Esophagus muscularis mucosa (tissue), 4 donors: ENCODE measurements around the gene DNASE1L2. TPM values are rescaled to one million over a fixed set of nuclear protein-coding genes. Genes with fewer than 3 reads are reported as not detected.

Source experiments
- DNase-seq: peaks from one replicate; pipeline ENCODE4 v3.0.0-alpha.2; 2017; ENCODE audit errors: extremely low spot score
- H3K27ac ChIP-seq, 4 donors: fragments of 200-600 bp; sonication (generic); replicated peaks in 1 of 4; 1 replicate in 3 of 4; 2 replicates in 1 of 4; pipeline ENCODE4 v1.5.1; 2016 to 2019; ENCODE audit warnings: mild to moderate bottlenecking in 1 of 4
- H3K27me3 ChIP-seq, 4 donors: fragments of 200-600 bp; sonication (generic); one replicate each; pipeline versions ENCODE4 v1.5.1 to v1.6.0; 2016 to 2019
- H3K36me3 ChIP-seq, 4 donors: fragments of 200-600 bp; sonication (generic); one replicate each; pipeline ENCODE4 v1.5.1; 2016 to 2019
- H3K4me1 ChIP-seq, 4 donors: fragments of 200-600 bp; sonication (generic); one replicate each; pipeline ENCODE4 v1.5.1; 2016 to 2019
- H3K4me3 ChIP-seq, 4 donors: fragments of 200-600 bp; sonication (generic); 1 replicate in 2 of 4; 2 replicates in 2 of 4; pipeline ENCODE4 v1.5.1; 2016 to 2019; ENCODE audit warnings: mild to moderate bottlenecking in 4 of 4, moderate library complexity in 1 of 4
- H3K9me3 ChIP-seq, 4 donors: fragments of 200-600 bp; sonication (generic); 1 replicate in 3 of 4; 2 replicates in 1 of 4; pipeline ENCODE4 v1.5.1; 2016 to 2019
- EP300 ChIP-seq: sonication (generic); formaldehyde crosslinking; IDR thresholded peaks from one replicate; pipeline ENCODE4 v1.6.1; 2017; ENCODE audit warnings: antibody characterized with exemption
- POLR2A ChIP-seq: fragments of 450-650 bp; IDR thresholded peaks from one replicate; pipeline ENCODE4 v1.6.1; 2017; ENCODE audit warnings: antibody characterized with exemption, moderate library complexity, mild to moderate bottlenecking, low read depth
- POLR2AphosphoS5 ChIP-seq, 2 donors: sonication (generic); formaldehyde crosslinking; IDR thresholded peaks; one replicate each; pipeline ENCODE4 v1.6.1; 2017; ENCODE audit warnings: antibody characterized with exemption in 2 of 2
- WGBS: methylation state at CpG from one replicate; pipeline ENCODE4 v1.1.5; 2018; 5-methylcytosine and 5-hydroxymethylcytosine counted together
- intact Hi-C: fragments of 100-400 bp; cut with DNase I; formaldehyde crosslinking; loops from one replicate; pipeline ENCODE4 v1.15.1; 2023
- total RNA-seq, 4 donors: library from RNA; depleted of rRNA; stranded (reverse); fragments of >200 nt; gene quantifications; one replicate each; pipeline versions ENCODE4 v1.1.0 to v1.2.1, GENCODE V29; 2016
- TF ChIP-seq, protein P1 (sequence below), 3 experiments: fragments of 200-600 bp in 2 of 3; fragments of 450-650 bp in 1 of 3; sonication (generic) in 2 of 3; IDR thresholded peaks; one replicate each; pipeline ENCODE4 v1.5.1; 2017 to 2019; ENCODE audit warnings: antibody characterized with exemption in 3 of 3, mild to moderate bottlenecking in 2 of 3, moderate library complexity in 1 of 3

DNASE1L2 gene
- total RNA-seq, 4 donors from 2014 or later = 0.50 to 0.86 (median 0.67) TPM

- intact Hi-C loops = no loop called here
- Histone ChIP-seq H3K4me1 (peaks cover 13 to 18% (median 18%) of the 10 kb centered on the region in 4 donors), H3K27me3 (peaks cover 9 to 57% (median 14%) of the 10 kb centered on the region in 4 donors), H3K36me3 (peaks cover 69 to 86% (median 83%) of the 10 kb centered on the region in 4 donors), H3K9me3 (no peaks in the 10 kb centered on the region), H3K4me3 (no peak overlapping the region), H3K27ac (no peak overlapping the region)
- TF ChIP-seq EP300 = no peak
- no peak for TF ChIP-seq POLR2AphosphoS5 (IDR thresholded peaks at IDR 0.05)
- TF ChIP-seq POLR2A = no peak
- no peak for DNase-seq
- 92% methylated on average over 13 of the region's 41 CpGs for WGBS
Observed at GRCh38 chr16:2232094-2232990, 3.9 kb upstream of the DNASE1L2 start.

- Histone ChIP-seq H3K4me1 (peaks cover 21 to 27% (median 26%) of the 10 kb centered on the region in 4 donors), H3K27ac (no peak overlapping the region), H3K9me3 (no peaks in the 10 kb centered on the region), H3K4me3 (no peak overlapping the region), H3K36me3 (peaks cover 69 to 78% (median 77%) of the 10 kb centered on the region in 4 donors), H3K27me3 (peaks cover 9 to 65% (median 17%) of the 10 kb centered on the region in 4 donors)
- intact Hi-C loops = no loop called here
- no peak for DNase-seq
- TF ChIP-seq, protein P1, sequence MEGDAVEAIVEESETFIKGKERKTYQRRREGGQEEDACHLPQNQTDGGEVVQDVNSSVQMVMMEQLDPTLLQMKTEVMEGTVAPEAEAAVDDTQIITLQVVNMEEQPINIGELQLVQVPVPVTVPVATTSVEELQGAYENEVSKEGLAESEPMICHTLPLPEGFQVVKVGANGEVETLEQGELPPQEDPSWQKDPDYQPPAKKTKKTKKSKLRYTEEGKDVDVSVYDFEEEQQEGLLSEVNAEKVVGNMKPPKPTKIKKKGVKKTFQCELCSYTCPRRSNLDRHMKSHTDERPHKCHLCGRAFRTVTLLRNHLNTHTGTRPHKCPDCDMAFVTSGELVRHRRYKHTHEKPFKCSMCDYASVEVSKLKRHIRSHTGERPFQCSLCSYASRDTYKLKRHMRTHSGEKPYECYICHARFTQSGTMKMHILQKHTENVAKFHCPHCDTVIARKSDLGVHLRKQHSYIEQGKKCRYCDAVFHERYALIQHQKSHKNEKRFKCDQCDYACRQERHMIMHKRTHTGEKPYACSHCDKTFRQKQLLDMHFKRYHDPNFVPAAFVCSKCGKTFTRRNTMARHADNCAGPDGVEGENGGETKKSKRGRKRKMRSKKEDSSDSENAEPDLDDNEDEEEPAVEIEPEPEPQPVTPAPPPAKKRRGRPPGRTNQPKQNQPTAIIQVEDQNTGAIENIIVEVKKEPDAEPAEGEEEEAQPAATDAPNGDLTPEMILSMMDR (IDR thresholded peaks at IDR 0.05) = no peak
- no peak for TF ChIP-seq EP300
- no peak for TF ChIP-seq POLR2AphosphoS5 (IDR thresholded peaks at IDR 0.05)
- WGBS = no CpG with 5 or more reads among the region's 28 CpGs
Observed at GRCh38 chr16:2233046-2233775, 3.0 kb upstream of the DNASE1L2 start.

DNA sequence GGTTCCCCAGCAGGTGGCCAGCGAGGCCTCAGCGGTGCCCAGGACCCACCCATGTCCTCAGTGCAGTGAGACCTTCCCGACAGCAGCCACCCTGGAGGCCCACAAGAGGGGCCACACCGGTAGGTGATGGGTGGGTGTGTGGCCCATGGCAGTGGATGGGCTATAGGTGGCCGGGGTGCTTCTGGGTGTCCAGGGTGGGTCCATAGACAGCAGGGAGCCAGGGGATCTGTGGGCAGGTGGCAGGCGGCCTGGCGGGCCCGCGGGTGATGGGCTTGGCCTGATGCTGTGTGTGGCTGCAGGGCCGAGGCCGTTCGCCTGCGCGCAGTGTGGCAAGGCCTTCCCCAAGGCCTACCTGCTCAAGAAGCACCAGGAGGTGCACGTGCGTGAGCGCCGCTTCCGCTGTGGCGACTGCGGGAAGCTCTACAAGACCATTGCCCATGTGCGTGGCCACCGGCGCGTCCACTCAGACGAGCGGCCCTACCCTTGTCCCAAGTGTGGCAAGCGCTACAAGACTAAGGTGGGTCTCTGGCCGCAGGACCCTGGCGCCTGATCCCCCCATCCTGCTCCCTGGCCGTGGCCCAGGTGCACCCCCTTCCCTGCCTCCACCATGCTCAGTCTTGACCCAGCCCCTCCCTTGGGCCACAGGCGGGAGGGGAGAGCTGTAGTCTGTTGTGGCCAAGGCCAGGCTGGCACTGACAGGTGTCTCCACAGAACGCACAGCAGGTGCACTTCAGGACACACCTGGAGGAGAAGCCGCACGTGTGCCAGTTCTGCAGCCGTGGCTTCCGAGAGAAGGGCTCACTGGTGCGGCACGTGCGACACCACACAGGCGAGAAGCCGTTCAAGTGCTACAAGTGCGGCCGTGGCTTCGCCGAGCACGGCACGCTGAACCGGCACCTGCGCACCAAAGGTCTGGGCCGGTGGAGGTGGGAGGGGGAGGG, 2.1 kb upstream of the DNASE1L2 start:
- Histone ChIP-seq H3K27ac (no peak overlapping the region), H3K4me3 (no peak overlapping the region), H3K9me3 (no peaks in the 10 kb centered on the region), H3K4me1 (peaks cover 21 to 34% (median 30%) of the 10 kb centered on the region in 4 donors), H3K36me3 (peaks cover 65 to 71% (median 68%) of the 10 kb centered on the region in 4 donors), H3K27me3 (peaks cover 9 to 65% (median 17%) of the 10 kb centered on the region in 4 donors)
- no peak for DNase-seq
- intact Hi-C loops = no loop called here
- TF ChIP-seq POLR2AphosphoS5 (IDR thresholded peaks at IDR 0.05) (no peak), EP300 (no peak), POLR2A (no peak)
- TF ChIP-seq, protein P1 (IDR thresholded peaks at IDR 0.05) = no peak
- 93% methylated on average over 10 of the region's 51 CpGs for WGBS

GRCh38 chr16:2234813-2235170, 1.5 kb upstream of the DNASE1L2 start:
- Histone ChIP-seq H3K9me3 (no peaks in the 10 kb centered on the region), H3K27me3 (peaks cover 9 to 65% (median 17%) of the 10 kb centered on the region in 4 donors), H3K4me1 (peaks cover 21 to 34% (median 30%) of the 10 kb centered on the region in 4 donors), H3K4me3 (no peak overlapping the region), H3K27ac (no peak overlapping the region), H3K36me3 (peaks cover 58 to 69% (median 68%) of the 10 kb centered on the region in 4 donors)
- WGBS = 91% methylated on average over 10 of the region's 18 CpGs
- intact Hi-C loops = no loop called here
- no peak for TF ChIP-seq EP300
- TF ChIP-seq, protein P1 (IDR thresholded peaks at IDR 0.05) = no peak
- DNase-seq = no peak
